Tibial nerve (tissue), 4 donors: Measurements from ENCODE around the gene TEX22. TPM values are rescaled to one million over a fixed set of nuclear protein-coding genes. Genes with fewer than 3 reads are reported as not detected.
A peak's percentile ranks its signal among the peaks of the same experiment; 100 is the strongest.

Experiments
- DNase-seq, 2 donors: peaks; one replicate each; pipeline ENCODE4 v3.0.0-alpha.2; 2019; ENCODE audit warnings: low spot score in 2 of 2
- H3K27ac ChIP-seq, 4 donors: fragments of 200-600 bp; sonication (generic) in 3 of 4; one replicate each; pipeline ENCODE4 v1.5.1; 2017 to 2019; ENCODE audit warnings: mild to moderate bottlenecking in 1 of 4
- H3K27me3 ChIP-seq, 2 donors: fragments of 200-600 bp; sonication (generic) in 1 of 2; one replicate each; pipeline versions ENCODE4 v1.5.1 to v1.6.0; 2017 to 2019
- H3K36me3 ChIP-seq, 3 donors: fragments of 200-600 bp; sonication (generic); one replicate each; pipeline ENCODE4 v1.5.1; 2018 to 2019
- H3K4me1 ChIP-seq, 4 donors: fragments of 200-600 bp; sonication (generic) in 3 of 4; one replicate each; pipeline ENCODE4 v1.5.1; 2017 to 2019
- H3K4me3 ChIP-seq, 4 donors: fragments of 200-600 bp; sonication (generic) in 3 of 4; one replicate each; pipeline ENCODE4 v1.5.1; 2017 to 2019; ENCODE audit warnings: mild to moderate bottlenecking in 1 of 4, moderate library complexity in 1 of 4
- H3K9me3 ChIP-seq, 4 donors: fragments of 200-600 bp; sonication (generic) in 3 of 4; one replicate each; pipeline ENCODE4 v1.5.1; 2017 to 2019
- EP300 ChIP-seq, 2 donors: sonication (generic); formaldehyde crosslinking; IDR thresholded peaks; one replicate each; pipeline ENCODE4 v1.6.1; 2017; ENCODE audit warnings: antibody characterized with exemption in 2 of 2, mild to moderate bottlenecking in 1 of 2
- POLR2A ChIP-seq, 2 donors: fragments of 450-650 bp; IDR thresholded peaks; one replicate each; pipeline ENCODE4 v1.6.1; 2017; ENCODE audit warnings: antibody characterized with exemption in 2 of 2, mild to moderate bottlenecking in 2 of 2, moderate library complexity in 2 of 2
- WGBS, 2 donors: methylation state at CpG; one replicate each; pipeline ENCODE4 v1.1.5; 2018; 5-methylcytosine and 5-hydroxymethylcytosine counted together
- total RNA-seq, 4 donors: library from RNA; depleted of rRNA; stranded (reverse); fragments of >200 nt; gene quantifications; one replicate each; pipeline ENCODE4 v1.1.0, GENCODE V29; 2016
- TF ChIP-seq, protein P1 (sequence below), 5 experiments: fragments of 200-600 bp in 3 of 5; fragments of 450-650 bp in 2 of 5; sonication (generic) in 3 of 5; IDR thresholded peaks; one replicate each; pipeline ENCODE4 v1.5.1; 2016 to 2019; ENCODE audit warnings: antibody characterized with exemption in 5 of 5, mild to moderate bottlenecking in 3 of 5, moderate library complexity in 2 of 5

Gene TEX22
- total RNA-seq, 4 donors from 2014 or later: 0.84 to 1.3 (median 1.0) TPM

DNA sequence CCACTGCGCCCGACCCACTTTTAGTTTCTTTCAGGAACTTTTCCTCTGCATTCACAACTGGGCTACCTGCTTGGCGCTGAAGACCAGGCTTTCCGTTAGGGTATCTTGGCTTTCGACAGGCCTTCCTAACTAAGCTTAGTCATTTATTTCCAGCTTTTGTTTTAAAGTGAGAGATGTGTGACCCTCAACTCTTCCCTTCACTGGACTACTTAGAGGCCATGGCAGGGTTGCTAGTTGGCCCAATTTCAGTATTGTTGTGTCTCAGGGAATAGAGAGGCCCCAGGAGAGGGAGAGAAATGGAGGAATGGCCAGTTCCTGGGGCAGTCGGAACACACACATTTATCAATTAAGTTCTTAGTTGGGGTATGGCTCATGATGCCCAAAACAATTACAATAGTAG lies 31.7 kb downstream of the TEX22 start:
- Histone ChIP-seq H3K4me1 (peaks cover 0 to 16% (median 3%) of the 10 kb centered on the region in 4 donors), H3K9me3 (peaks cover 0 to 7% (median 0%) of the 10 kb centered on the region in 4 donors), H3K27me3 (no peaks in the 10 kb centered on the region), H3K27ac (no peak overlapping the region), H3K4me3 (no peak overlapping the region), H3K36me3 (peaks cover 0 to 30% (median 0%) of the 10 kb centered on the region in 3 donors)
- TF ChIP-seq, protein P1, sequence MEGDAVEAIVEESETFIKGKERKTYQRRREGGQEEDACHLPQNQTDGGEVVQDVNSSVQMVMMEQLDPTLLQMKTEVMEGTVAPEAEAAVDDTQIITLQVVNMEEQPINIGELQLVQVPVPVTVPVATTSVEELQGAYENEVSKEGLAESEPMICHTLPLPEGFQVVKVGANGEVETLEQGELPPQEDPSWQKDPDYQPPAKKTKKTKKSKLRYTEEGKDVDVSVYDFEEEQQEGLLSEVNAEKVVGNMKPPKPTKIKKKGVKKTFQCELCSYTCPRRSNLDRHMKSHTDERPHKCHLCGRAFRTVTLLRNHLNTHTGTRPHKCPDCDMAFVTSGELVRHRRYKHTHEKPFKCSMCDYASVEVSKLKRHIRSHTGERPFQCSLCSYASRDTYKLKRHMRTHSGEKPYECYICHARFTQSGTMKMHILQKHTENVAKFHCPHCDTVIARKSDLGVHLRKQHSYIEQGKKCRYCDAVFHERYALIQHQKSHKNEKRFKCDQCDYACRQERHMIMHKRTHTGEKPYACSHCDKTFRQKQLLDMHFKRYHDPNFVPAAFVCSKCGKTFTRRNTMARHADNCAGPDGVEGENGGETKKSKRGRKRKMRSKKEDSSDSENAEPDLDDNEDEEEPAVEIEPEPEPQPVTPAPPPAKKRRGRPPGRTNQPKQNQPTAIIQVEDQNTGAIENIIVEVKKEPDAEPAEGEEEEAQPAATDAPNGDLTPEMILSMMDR (IDR thresholded peaks at IDR 0.05): no peak
- TF ChIP-seq EP300 (IDR thresholded peaks at IDR 0.05) (no peak), POLR2A (IDR thresholded peaks at IDR 0.05) (no peak)
- DNase-seq: no peak
- WGBS, 2 donors: 92 to 93% methylated on average over 6 of the region's 6 CpGs

DNA sequence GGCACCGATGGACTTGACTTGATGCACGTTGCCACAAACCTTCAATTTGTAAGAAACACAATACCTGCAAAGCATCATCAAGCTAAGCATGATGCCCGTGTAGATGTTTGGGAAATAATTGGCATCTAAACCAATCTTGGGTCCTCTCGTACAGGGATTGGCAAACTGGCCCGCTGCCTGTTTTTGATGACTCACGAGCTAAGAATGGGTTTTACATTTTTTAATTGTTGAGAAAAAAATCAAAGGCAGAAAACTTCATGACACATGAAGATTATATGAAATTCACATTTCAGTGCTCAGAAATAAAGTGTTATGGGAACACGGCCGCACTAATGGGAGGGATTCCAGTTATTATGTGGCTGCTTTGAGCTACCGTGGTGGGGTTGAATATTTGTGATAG lies 32.2 kb downstream of the TEX22 start:
- peaks cover 0 to 7% (median 0%) of the 10 kb centered on the region in 4 donors for H3K9me3 ChIP-seq
- H3K4me3 ChIP-seq: no peak overlapping the region
- H3K27me3 ChIP-seq: no peaks in the 10 kb centered on the region
- H3K36me3 ChIP-seq: peaks cover 0 to 25% (median 0%) of the 10 kb centered on the region in 3 donors
- no peak for DNase-seq
- peak overlapping the region in 2 of 4 donors; percentile 40 to 44 for H3K27ac ChIP-seq
- peaks cover 0 to 19% (median 3%) of the 10 kb centered on the region in 4 donors for H3K4me1 ChIP-seq
- 42 to 49% methylated on average over 9 of the region's 9 CpGs for WGBS, 2 donors
- no peak for TF ChIP-seq EP300 (IDR thresholded peaks at IDR 0.05)
- TF ChIP-seq POLR2A (IDR thresholded peaks at IDR 0.05): no peak
- TF ChIP-seq, protein P1 (IDR thresholded peaks at IDR 0.05): no peak

DNA sequence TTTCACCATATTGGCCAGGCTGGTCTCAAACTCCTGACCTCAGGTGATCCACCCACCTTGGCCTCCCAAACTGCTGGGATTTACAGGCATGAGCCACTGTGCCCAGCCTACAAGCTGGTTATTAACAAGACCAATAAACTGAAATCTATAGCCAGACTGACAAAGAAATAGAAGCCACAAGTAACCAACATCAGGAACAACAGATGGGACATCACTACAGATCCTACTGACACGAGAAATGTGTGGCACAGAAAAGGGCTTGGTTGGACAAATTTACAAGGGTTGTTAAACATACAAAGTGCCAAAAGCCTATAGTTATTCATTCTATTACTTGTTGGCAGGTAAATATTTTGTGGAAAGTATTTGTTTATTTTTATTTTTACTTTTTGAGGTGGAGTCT lies 32.9 kb downstream of the TEX22 start:
- TF ChIP-seq POLR2A (IDR thresholded peaks at IDR 0.05) (no peak), EP300 (IDR thresholded peaks at IDR 0.05) (no peak)
- TF ChIP-seq, protein P1 (IDR thresholded peaks at IDR 0.05): no peak
- Histone ChIP-seq H3K36me3 (peaks cover 0 to 18% (median 0%) of the 10 kb centered on the region in 3 donors), H3K4me3 (no peak overlapping the region), H3K4me1 (peaks cover 0 to 21% (median 3%) of the 10 kb centered on the region in 4 donors), H3K9me3 (peaks cover 0 to 7% (median 0%) of the 10 kb centered on the region in 4 donors), H3K27me3 (no peaks in the 10 kb centered on the region), H3K27ac (peak overlapping the region in 2 of 4 donors; percentile 40 to 44)
- no peak for DNase-seq
- 97 to 100% methylated on average over 1 of the region's 1 CpG for WGBS, 2 donors

GRCh38 chr14:105432657-105433056 lies 34.3 kb downstream of the TEX22 start:
- Histone ChIP-seq H3K27me3 (no peaks in the 10 kb centered on the region), H3K36me3 (peaks cover 0 to 11% (median 0%) of the 10 kb centered on the region in 3 donors), H3K27ac (no peak overlapping the region), H3K9me3 (no peaks in the 10 kb centered on the region), H3K4me3 (no peak overlapping the region), H3K4me1 (peaks cover 0 to 27% (median 3%) of the 10 kb centered on the region in 4 donors)
- DNase-seq: no peak
- TF ChIP-seq, protein P1 (IDR thresholded peaks at IDR 0.05): no peak
- no peak for TF ChIP-seq EP300 (IDR thresholded peaks at IDR 0.05)
- TF ChIP-seq POLR2A (IDR thresholded peaks at IDR 0.05): no peak
- WGBS, 2 donors: 88 to 90% methylated on average over 12 of the region's 12 CpGs

- Histone ChIP-seq H3K27me3 (no peaks in the 10 kb centered on the region), H3K4me1 (peaks cover 0 to 32% (median 3%) of the 10 kb centered on the region in 4 donors), H3K4me3 (no peak overlapping the region), H3K36me3 (peaks cover 0 to 8% (median 0%) of the 10 kb centered on the region in 3 donors), H3K9me3 (no peaks in the 10 kb centered on the region), H3K27ac (no peak overlapping the region)
- 72 to 77% methylated on average over 8 to 17 of the region's 17 CpGs for WGBS, 2 donors
- no peak for DNase-seq
- TF ChIP-seq, protein P1 (IDR thresholded peaks at IDR 0.05): no peak
- no peak for TF ChIP-seq POLR2A (IDR thresholded peaks at IDR 0.05)
- TF ChIP-seq EP300 (IDR thresholded peaks at IDR 0.05): no peak
Measured at GRCh38 chr14:105433161-105433605, 34.8 kb downstream of the TEX22 start.
